Activated CD8-positive, alpha-beta memory T cell treated with anti-CD3 and anti-CD28 coated beads for 4 hours (primary cell): ENCODE measurements around the gene PRDM16.

Experiments used
- DNase-seq, 2 donors: peaks; one replicate each; pipeline ENCODE4 v3.0.0-alpha.2; 2020; ENCODE audit warnings: low read depth in 2 of 2

PRDM16 gene

DNA sequence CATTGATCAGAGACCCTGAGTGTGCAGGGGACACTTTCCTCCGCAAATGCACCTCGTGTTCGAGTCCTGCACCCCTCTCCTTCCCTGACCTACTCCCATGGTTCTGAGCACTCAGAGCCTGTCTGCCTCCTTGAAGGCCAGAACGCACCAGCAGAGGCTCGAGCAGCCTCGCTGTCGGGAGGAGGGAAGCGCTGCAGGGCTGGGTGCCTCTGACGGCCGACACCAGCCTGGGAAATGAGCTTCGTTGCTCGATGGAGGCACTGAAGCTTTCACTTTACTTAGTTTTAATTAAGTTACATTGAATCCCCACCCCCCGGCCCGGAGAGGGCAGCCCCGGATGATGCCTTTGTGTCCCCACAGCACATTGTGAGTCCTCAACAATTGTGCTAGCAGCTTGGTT, 229.2 kb downstream of the PRDM16 start:
- no peak for DNase-seq

- no peak for DNase-seq
Measured at GRCh38 chr1:3304246-3304645, 235.2 kb downstream of the PRDM16 start.

DNA sequence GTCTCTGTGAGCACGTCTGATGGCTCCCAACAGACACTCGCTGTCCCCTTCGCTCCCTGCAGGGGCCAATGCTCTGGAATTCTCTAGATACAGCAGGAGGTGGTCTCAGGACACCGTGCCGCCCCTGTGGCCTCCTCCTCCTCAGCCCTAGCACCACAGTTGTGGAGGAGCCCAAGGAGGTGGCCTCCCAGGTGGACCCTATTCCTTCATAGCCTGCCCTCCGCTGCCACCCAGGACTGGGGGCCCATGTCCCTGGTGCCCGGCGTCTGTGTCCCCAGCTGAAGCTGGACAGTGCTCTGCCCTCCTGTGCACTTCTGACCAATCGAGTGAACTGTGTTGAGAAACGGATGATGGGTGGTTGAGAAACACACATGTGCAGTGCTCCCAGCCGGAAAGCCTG, 235.7 kb downstream of the PRDM16 start:
- DNase-seq: no peak

DNA sequence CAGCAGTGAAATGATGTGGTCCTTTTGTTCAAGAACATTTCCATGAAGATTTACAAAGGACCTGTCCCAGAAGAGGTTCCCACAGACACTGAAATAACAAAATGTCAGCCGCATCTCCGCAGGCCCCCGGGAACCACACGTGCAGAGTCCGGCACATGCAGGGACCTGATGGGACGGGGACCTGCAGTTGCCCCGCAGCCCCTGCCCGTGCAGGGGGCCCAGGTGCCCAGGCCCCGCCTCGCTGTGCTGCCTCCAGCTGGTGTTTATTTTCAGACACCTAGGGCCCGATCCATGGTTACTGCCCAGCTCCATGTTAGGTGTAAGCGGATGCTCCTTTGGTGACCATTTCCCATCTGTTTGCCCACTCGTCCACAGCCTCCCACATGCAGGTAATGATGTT, 236.2 kb downstream of the PRDM16 start:
- DNase-seq: no peak

- DNase-seq: no peak
Measured at GRCh38 chr1:3306583-3307291, 237.7 kb downstream of the PRDM16 start.

- DNase-seq: no peak
Measured at GRCh38 chr1:3307359-3307758, 238.4 kb downstream of the PRDM16 start.

DNA sequence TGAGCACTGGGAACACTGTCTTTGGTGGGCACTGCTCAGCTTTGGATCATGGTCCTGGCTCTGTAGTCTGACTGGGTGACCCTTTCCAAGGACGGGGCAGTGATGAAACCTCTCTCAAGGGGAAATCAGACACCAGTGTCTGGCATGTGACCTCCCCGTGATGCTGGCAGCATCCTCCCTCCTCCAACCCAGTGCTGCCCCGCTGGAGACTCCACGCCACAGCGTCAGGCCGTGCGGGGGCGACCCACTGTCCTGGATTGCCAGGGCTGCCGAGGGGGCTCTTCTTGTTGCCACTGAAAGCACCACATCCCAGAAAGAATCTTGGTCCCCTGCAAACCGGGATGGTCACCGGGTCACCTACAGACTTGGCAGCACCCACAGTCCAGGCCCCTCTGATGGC, 239.1 kb downstream of the PRDM16 start:
- DNase-seq: no peak

DNA sequence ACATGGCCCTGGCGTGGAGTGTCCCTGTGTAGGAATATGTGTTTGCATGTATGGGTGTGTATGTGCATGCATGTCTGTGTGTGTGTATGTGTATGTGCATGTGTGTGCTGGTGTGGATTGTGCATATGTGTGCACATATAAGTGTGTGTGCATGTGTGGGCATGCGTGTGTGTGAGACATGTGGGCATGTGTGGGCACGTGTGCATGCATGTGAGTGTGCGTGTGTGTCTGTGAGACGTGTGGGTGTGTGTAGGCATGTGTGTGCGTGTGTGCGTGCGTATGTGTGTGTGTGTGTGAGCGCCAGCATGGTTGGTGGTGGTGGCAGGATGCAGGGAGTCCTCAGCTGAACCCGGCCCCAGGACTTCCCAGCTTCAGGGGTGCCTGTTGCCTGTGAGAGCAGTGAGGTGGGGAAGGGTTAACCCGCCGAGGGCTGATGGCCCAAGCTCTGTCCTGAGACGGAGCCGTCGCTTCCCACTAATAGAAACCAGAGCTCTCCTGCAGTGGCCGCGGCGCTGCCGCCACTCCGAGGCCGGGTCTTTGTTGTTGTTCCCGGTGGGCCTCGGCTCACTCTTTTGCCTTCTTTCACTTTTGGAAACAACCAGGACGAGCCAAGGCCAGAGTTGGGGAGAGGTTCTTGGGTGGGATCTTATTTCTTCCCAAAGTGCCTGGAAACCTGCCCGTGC, 241.9 kb downstream of the PRDM16 start:
- DNase-seq: no peak

- DNase-seq: no peak
Measured at GRCh38 chr1:3311711-3312110, 242.7 kb downstream of the PRDM16 start.

- no peak for DNase-seq
Measured at GRCh38 chr1:3312310-3312897, 243.4 kb downstream of the PRDM16 start.

GRCh38 chr1:3312898-3313575, 244.0 kb downstream of the PRDM16 start:
- DNase-seq: peak; percentile 7 to 28

DNA sequence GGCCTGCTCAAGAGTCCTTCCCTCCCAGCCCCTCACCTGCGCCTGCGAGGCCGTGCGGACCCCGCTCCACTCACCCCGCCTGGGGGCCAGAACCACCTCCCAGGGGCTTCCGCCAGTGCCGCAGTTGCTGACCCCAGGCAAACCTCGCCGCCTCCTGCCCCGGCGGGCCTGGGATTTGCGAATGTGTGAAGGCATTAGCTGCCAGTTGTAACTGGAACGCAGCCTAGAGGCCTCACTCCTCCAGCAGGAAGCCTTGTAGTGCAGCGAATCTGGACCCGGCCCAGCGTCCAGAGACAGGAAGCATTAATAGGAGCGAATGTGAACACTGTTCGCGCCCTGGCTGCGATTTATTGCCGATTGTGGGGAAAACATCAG, 244.6 kb downstream of the PRDM16 start:
- no peak for DNase-seq

GRCh38 chr1:3314491-3315381, 245.7 kb downstream of the PRDM16 start:
- no peak for DNase-seq

DNA sequence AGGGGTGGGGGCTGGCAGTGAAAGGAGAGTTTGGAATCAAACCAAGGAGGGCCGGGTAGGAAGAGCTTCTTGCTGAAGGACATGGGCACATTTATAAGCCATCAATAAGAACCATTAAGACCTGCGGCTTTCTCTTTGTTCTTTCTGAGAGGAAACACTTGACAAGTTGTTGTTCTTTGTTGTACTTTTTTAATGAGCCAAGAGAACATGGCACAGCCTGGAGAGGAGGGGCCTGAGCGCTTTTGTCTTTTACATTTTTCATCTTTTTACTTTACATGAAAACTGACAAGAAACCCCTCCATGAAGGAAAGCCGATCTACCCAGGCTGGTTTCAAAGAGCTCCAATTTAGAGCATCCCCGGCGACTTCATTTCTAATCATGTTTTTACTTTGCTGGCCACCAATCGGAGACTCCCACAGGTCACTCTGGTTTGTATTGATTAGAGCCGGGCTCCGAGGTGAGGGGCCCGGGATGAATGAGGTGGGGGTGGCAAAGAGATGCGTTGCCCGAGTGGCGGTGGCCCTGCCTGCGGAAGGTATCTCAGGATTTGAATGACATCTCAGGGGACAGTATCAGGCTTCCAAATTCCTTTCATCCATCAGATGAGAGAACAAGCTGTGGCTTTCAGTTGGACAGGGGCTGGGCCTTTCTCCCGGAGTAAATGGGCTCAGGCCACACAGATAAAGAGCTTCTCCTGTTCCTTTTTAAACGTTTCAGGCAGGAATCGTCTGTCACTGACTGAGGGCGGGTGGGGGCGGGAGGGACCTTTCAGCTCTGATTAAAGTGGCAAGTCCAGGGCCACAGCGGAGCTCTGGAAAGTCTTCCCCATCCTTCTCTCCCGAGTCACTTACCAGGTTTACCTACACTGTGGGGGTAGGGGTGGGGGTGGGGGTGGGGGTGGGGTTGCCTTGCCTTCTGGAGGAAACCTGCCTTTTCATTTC, 246.7 kb downstream of the PRDM16 start:
- DNase-seq: no peak

GRCh38 chr1:3316340-3316943, 247.4 kb downstream of the PRDM16 start:
- DNase-seq: no peak

DNA sequence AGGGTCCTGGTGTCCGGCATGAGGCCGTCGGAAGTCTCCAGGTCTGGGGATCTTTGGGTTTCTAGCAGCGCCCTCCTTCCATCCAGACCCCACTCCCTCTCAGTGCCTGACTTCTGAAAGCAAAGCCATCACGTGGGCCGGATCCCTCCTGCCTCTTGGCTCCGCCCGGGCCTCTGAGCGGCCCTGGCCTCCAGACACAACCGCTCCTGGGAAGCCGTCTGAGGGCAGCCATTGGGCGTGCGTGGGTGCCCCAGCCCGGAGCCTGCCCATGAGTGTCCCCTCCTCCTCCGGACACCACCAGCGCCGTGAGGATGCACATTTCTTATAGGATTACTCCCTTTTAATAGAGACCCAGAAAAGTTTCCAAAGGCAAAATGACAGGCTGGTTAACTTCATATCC, 248.5 kb downstream of the PRDM16 start:
- DNase-seq: no peak

DNA sequence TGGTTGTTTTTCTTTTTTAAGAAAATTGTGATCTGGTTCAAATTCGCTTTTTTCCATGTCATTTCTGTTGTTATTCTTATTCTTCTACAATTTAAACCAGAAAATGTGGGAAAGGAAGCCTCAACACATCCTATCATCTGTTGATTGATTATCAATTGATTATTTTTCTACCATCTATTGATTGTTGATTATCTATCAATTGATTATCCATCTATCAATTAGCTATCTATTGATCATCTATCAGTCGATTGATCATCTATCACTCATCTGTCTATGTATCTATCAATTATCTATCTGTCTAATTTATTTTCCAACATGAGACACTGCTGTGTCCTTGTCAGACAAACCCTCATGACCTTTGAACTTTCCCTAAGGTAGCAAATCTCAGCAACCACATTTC, 249.3 kb downstream of the PRDM16 start:
- no peak for DNase-seq

- DNase-seq: no peak
Measured at GRCh38 chr1:3319874-3320245, 250.9 kb downstream of the PRDM16 start.

DNA sequence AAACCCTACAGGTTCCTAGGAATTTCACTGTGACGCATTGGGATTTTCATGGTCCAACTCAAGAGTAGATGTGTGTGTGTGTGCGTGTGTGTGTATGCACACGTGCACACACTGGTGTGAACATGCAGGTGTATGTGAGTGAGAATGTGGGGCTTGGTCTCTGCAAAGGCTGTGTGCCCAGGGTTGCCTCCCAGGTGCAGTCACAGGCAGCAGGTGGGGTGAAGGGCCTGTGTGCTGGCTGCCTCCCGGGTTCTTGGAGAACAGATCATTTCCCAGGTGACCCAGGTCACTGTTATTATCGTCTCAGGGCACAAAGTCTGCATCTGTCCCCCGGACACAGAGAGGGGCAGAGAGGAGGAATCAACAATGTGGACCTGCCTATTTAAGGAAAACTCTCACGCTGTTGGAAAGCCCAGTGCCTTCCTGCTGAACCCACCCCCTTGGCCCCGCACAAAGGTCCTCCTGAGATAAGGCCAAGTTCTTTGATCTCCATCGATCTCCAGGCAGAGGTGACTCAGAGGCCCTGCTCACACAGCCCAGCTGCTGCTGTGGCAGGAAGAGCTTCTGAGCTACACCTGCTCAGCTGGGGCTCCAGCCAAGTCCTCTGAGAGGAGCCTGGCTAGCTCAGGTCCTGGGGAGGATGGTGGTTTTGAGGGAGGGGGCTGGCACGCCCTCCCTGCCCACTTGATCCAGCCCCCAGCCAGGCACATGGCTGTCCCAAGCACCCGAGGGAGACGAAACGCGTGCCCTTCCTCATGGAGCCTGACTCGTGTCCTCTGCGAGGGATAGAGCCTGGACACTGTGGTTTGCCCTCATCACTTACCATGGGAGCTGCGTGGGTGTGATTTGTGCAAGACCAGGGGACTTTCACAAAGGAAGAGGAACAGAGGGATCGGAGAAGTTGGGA, 251.5 kb downstream of the PRDM16 start:
- DNase-seq: no peak
